Progenitor cell of endocrine pancreas (in vitro differentiated cells): Measurements from ENCODE around the gene CDH4. TPM values are rescaled to one million over a fixed set of nuclear protein-coding genes. Genes with fewer than 3 reads are reported as not detected.

ENCODE experiments used
- DNase-seq: peaks from one replicate; pipeline ENCODE4 v3.0.0; 2021; ENCODE audit warnings: low spot score; ENCODE audit not compliant: unreplicated experiment
- H3K27ac Mint-ChIP-seq: 2 replicates; pipeline ENCODE4 v1.8.0; 2021; ENCODE audit warnings: mild to moderate bottlenecking, moderate library complexity, mixed read lengths
- H3K27me3 Mint-ChIP-seq: 2 replicates; pipeline ENCODE4 v1.8.0; 2021; ENCODE audit warnings: mixed read lengths
- H3K36me3 Mint-ChIP-seq: 2 replicates; pipeline ENCODE4 v1.8.0; 2022; ENCODE audit warnings: mixed read lengths; ENCODE audit not compliant: insufficient read depth
- H3K4me1 Mint-ChIP-seq: 2 replicates; pipeline ENCODE4 v1.8.0; 2021; ENCODE audit warnings: low read depth, mixed read lengths
- H3K4me3 Mint-ChIP-seq: 2 replicates; pipeline ENCODE4 v1.8.0; 2021; ENCODE audit warnings: low read depth, mild to moderate bottlenecking, moderate library complexity, mixed read lengths
- H3K9me3 Mint-ChIP-seq: 2 replicates; pipeline ENCODE4 v1.8.0; 2021; ENCODE audit warnings: low read depth, mixed read lengths
- CTCF ChIP-seq: fragments of 200-600 bp; sonication (generic); IDR thresholded peaks from one replicate; pipeline ENCODE4 v1.5.0; 2021; ENCODE audit warnings: antibody characterized with exemption, mild to moderate bottlenecking; ENCODE audit not compliant: unreplicated experiment
- total RNA-seq: library from RNA; stranded (reverse); gene quantifications from 2 replicates; pipeline ENCODE4 v1.2.1, GENCODE V29; 2021

CDH4 gene
- total RNA-seq, 1 donor from 2014 or later = 0.43 TPM

GRCh38 chr20:61445741-61446140, 193.7 kb downstream of the CDH4 start:
- Mint-ChIP-seq H3K36me3 (no peaks in the 10 kb centered on the region), H3K4me3 (no peak overlapping the region), H3K27ac (no peak overlapping the region), H3K9me3 (no peaks in the 10 kb centered on the region), H3K27me3 (peaks cover 17% of the 10 kb centered on the region), H3K4me1 (peaks cover 5% of the 10 kb centered on the region)
- TF ChIP-seq CTCF = no peak
- DNase-seq = no peak

GRCh38 chr20:61447952-61448351, 195.9 kb downstream of the CDH4 start:
- DNase-seq = no peak
- Mint-ChIP-seq H3K9me3 (no peaks in the 10 kb centered on the region), H3K27ac (no peak overlapping the region), H3K27me3 (peaks cover 7% of the 10 kb centered on the region), H3K4me1 (no peaks in the 10 kb centered on the region), H3K4me3 (no peak overlapping the region), H3K36me3 (no peaks in the 10 kb centered on the region)
- TF ChIP-seq CTCF = no peak

- H3K27me3 Mint-ChIP-seq = peaks cover 7% of the 10 kb centered on the region
- H3K9me3 Mint-ChIP-seq = no peaks in the 10 kb centered on the region
- no peaks in the 10 kb centered on the region for H3K36me3 Mint-ChIP-seq
- DNase-seq = no peak
- no peaks in the 10 kb centered on the region for H3K4me1 Mint-ChIP-seq
- TF ChIP-seq CTCF = no peak
- H3K27ac Mint-ChIP-seq = no peak overlapping the region
- no peak overlapping the region for H3K4me3 Mint-ChIP-seq
Measured at GRCh38 chr20:61448386-61448785, 196.3 kb downstream of the CDH4 start.

GRCh38 chr20:61449057-61449609, 197.1 kb downstream of the CDH4 start:
- H3K4me3 Mint-ChIP-seq = no peak overlapping the region
- no peak for TF ChIP-seq CTCF
- no peaks in the 10 kb centered on the region for H3K9me3 Mint-ChIP-seq
- no peaks in the 10 kb centered on the region for H3K4me1 Mint-ChIP-seq
- peaks cover 7% of the 10 kb centered on the region for H3K27me3 Mint-ChIP-seq
- no peak for DNase-seq
- H3K27ac Mint-ChIP-seq = no peak overlapping the region
- no peaks in the 10 kb centered on the region for H3K36me3 Mint-ChIP-seq

- Mint-ChIP-seq H3K9me3 (no peaks in the 10 kb centered on the region), H3K27ac (no peak overlapping the region), H3K27me3 (peaks cover 7% of the 10 kb centered on the region), H3K4me1 (no peaks in the 10 kb centered on the region), H3K4me3 (no peak overlapping the region), H3K36me3 (no peaks in the 10 kb centered on the region)
- no peak for TF ChIP-seq CTCF
- DNase-seq = no peak
Measured at GRCh38 chr20:61449916-61450315, 197.9 kb downstream of the CDH4 start.
